NCI-H2196 (cell line): ENCODE results near the gene PAX7.
"Not testable (repeated sequence)": the region's sequence is repeated elsewhere in the genome, so short reads cannot be mapped to it uniquely, and the experiment has no call there.

Experiments
- DNase-seq: peaks from one replicate; lab custom pipeline; 2025; ENCODE audit not compliant: unreplicated experiment; lab: John Stamatoyannopoulos, UW

PAX7 gene

DNA sequence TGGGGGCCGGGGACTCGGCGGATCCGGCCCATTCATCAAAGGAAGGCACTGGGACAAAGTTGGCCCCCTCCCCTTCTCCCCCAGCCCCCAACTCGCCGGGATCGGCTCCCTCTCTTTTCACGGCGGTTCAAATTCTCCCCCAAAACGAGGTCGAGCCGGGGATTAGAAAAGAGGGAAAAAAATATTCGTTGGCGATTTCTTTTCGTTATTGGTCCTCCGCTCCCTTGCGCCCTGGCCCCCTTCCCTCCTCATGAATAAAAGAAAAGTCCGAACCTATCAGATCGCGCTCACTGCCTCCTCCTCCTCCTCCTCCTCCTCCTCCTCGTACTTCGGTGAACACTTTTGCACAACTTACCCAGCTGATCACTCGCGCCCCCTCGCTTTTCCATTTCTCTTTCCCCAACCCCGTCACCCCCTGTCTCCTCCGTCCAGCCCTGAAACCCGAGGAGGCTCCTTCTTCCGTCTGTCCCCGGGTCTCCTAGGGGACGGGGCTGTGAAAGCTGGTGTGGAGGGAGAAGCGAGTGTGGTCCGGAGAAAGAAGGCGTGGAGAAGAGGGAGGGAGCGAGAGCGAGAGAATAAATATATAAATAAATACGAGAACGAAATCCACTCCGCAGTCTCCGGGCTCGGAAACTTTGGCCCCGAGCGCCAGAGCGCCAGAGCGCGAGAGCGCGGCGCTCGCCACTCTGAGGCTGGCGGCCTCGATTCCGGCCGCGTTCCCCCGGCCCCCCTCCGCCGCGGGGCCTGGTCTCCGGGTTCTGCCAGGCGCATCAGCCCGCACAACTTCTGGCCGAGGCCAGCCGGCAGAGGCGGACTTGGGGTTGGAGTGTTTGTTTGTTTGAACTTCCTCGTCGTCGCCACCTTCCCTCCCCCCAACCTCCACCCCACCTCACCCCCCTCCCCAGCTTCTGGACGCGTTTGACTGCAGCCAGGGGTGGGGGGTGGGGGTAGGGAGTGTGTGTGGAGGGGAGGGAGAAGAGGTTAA, at the start of gene PAX7:
Gene PAX7, plus strand, starts transcription at position 336 of the 985 bp plus-strand sequence. CDS start 758 bp downstream, outside the sequence.
- DNase-seq = no peak

DNA sequence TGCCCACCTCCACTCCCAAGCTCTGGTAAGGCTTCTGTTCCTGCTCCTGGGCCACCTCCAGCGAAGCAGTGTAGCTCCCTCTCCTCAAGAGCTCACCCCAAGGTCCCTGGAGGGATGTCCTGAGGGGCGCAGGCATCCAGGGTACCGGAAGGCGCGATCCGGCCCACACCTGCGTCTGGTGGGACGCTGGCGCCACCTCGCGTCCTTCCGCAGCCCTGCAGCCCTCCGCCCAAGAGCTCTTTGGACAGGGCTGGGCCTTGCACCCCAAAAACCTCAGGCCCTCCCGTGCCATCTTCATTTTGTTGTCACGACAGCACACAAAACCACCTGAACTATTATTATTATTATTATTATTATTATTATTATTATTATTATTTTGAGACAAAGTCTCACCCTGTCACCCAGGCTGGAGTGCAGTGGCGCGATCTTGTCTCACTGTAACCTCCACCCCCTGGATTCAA, 49.2 kb upstream of the PAX7 start:
- peak; percentile 46 for DNase-seq

DNA sequence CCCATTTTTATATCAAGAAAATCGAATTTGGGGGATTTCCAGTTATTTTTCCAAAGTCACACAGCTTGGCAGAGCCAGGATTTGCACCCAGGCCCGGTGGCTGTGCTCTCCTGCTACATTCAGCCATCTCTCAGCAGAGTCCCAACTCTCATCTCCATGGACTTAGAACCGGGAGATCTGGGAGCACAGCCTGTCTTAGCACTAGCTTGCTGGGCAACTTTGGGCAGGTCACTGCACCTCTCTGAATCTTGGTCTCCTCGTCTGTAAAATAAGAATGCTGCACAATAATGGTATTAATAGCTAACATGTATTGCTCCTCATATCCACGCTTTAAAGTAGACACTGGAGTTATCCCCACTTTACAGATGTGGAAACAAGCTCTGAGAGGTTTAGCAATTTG, 47.8 kb upstream of the PAX7 start:
- DNase-seq = no peak

DNA sequence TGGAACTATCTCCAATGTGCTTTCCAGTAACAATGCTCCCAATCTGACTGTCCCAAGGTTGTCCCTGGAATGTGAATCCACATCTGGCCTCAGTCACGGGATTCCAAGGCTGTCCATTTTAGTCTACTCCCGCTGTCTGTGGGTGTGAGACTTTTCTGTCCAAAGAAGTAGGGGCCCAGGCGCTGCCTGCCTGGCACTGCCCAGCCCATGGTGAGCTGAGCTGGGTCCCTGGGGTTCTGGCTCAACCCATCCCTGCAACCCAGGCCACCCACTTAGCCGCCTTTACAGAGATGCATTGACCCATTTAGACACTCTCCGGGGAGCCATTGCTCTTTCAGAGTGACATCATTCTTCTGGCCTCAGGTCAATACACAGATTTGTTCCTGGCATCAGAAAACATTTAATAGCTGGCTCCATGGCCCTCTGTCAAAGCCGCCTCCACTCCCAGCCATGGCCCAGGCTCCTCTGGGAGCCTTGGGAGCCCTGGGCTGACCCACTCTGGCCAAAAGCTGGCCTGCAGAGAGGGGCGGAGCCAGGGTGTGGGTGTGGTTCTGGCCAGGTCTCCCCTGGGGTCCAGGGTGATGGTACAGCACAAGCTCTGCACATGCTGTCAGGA, 47.2 kb upstream of the PAX7 start:
- no peak for DNase-seq

DNA sequence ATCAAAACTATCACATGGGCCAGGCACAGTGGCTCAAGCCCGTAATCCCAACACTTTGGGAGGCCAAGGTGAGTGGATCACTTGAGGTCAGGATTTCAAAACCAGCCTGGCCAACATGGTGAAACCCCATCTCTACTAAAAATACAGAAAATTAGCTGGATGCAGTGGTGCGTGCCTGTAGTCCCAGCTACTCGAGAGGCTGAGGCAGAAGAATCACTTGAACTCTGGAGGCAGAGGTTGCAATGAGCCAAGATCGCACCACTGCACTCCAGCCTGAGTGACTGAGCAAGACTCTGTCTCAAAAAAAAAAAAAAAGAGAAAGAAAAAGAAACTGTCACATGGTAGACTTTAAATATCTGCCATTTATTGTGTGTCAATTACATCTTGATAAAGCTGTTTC, 44.6 kb upstream of the PAX7 start:
- DNase-seq = not testable (repeated sequence)

DNA sequence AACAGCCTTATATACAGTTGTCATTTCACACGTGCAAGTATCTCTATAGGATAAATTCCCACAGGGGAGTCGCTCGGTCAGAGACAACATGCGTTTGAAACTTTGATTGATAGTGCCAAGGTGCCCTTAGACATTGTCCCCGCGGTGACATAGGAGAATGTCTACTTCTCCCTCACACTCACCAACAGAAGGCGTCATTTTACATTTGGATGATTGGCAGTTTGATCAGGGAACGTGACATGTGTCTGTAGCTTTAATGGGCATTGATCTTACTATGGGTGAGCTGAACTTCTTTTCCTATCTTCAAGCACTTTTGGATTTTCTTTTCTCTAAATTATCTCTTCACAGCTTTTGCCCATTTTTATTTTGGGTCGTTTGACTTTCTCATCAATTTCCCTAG, 42.6 kb upstream of the PAX7 start:
- no peak for DNase-seq

DNA sequence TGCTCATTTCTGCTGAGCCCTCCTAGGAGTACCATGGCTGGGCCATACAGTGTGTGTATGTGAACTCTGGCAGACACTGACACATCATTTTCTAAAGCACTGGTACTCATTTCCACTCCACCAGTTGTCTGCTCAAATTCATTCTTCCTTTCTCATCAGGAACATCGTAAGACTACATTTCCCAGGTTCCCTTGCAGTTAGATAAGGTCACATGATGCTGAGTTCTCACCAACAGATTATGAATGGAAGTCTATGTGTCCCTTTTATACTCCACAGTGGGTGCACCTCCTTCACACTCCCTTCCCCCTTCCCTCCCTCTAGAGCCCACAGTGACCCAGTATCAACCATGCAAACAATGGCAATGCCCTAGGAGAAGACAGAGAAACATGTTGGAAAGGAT, 38.3 kb upstream of the PAX7 start:
- no peak for DNase-seq

DNA sequence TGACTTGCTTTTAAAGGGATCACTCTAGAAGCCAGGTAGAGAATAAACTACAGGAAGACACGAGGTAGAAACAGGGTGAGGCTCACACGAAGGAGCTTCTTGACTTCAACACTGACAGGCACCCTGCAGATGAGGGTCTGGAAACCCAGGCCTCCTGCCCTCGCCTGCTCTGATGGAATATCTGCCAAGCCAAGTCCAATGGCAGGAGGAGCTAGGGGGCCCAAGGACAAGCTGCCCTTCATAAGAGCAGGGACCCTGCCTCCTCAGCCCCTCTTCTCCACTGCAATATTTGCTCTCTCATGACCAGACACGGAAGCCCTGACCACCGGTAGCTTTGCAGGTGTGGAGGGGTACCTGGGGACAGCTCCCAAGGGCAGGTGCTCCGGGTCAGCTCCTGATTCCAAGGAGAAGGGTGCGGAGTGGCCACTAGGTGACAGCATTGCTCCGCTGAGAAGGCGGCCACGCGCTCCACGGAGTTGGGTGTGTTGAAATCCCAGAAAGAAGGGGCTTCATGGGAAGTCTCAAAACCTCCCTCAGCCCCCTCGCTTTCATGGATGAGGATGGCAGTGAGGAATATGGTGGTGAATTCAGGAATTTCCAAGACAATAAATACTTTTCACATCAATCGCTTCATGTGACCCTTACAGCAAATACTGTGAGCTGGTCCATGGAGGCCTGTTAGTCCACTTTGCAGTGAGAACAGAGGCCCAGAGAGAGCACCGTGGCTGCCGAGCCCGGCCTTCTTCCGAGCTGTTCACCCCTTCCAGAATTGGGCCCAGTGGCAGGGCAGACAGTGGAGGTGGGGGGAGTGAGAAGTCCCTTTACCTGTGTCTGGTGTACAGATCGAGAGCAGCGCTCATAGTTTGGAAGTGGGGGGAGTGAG, 33.2 kb upstream of the PAX7 start:
- DNase-seq = peak; percentile 54

DNA sequence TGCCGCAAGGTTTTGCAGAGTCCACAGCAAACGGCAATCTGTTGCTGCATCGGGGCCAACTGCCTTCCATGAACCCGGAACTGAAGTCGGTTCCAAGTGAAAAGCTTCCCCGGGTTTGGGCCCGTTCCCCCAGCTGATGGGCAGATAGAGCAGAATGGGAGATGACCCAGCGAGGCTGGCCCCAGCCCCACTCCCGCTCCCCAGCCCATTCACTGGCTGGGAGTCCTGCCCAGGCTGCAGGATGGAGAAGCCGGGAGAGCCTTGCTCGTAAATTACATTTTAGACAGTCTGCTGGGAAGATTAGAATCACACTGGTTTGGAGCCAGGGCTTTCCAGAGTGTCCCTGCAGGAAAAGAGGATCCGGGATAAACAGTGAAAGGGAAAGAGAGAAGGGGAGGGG, 31.6 kb upstream of the PAX7 start:
- no peak for DNase-seq

DNA sequence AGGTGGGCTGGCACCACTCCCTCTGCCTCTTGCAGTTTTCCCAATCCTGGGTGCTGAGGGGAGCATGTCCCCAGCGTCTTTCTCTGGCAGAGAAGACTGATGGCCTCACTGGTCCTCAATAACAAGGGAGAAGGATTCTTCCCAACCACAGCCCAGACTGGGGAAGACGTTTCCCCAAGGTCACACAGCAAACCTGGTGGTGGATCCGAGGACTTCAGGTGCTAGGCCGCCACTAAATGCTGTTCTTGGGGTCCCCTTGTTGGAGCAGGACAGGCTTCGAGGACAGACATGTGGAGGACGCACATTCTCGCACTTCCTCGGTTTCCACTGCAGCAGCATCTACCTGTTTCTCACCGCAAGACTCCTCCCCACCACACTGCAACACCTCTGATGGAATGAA, 30.9 kb upstream of the PAX7 start:
- DNase-seq = no peak

DNA sequence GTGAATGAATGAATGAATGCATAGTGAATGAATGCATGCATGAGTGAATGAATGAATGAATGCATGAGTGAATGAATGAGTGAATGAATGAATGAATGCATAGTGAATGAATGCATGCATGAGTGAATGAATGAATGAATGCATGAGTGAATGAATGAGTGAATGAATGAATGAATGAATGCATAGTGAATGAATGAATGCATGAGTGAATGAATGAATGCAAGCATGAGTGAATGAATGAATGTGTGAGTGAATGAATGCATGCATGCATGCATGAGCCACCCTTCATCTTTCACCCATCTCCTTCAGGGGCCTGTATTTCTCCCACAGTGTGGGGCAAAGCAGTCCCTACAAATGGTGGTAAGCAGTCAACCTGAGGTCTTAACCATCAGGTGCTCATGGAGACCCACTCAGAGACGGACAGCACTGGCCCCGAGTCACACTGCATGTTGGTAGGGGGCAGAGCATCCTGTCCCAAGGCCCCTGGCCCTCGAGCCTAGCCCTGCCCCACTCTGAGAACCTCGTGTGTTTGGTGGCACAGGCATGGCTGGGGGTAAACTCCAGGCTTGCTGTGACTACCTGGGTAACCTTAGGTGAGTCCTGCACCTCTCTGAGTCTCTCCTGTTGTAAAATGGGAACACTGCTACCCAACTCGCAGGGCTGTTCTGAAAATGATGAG, 28.0 kb upstream of the PAX7 start:
- DNase-seq = no peak

DNA sequence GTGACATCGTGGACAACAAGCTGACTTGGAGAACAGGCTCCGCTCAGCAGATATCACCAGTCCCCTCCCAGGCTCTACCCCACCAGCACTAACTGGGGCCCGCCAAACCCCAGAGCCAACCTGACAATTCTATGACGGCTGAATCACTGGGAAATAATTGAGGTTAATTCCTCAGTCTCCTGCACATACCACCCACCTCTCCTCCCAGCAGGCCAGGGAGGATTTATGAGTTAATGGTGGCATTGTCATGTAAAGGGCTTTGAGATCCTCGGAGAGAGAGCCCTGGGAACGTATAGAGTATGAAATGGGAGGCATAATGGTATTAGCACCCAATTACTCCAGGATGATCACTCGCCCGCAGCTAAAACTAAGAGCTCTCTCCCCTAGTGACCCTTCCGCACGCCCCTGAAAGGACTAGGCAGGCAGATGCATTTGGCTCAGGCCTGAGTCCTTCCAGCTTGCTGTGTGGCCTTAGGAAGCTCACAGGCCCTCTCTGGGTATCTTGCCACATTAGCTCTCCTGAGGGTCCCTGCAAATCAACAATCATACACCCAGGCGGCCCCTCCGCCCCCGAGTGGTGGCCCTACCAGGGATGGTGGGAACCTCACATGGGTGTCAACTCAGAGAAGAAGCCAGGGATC, 27.3 kb upstream of the PAX7 start:
- no peak for DNase-seq

DNA sequence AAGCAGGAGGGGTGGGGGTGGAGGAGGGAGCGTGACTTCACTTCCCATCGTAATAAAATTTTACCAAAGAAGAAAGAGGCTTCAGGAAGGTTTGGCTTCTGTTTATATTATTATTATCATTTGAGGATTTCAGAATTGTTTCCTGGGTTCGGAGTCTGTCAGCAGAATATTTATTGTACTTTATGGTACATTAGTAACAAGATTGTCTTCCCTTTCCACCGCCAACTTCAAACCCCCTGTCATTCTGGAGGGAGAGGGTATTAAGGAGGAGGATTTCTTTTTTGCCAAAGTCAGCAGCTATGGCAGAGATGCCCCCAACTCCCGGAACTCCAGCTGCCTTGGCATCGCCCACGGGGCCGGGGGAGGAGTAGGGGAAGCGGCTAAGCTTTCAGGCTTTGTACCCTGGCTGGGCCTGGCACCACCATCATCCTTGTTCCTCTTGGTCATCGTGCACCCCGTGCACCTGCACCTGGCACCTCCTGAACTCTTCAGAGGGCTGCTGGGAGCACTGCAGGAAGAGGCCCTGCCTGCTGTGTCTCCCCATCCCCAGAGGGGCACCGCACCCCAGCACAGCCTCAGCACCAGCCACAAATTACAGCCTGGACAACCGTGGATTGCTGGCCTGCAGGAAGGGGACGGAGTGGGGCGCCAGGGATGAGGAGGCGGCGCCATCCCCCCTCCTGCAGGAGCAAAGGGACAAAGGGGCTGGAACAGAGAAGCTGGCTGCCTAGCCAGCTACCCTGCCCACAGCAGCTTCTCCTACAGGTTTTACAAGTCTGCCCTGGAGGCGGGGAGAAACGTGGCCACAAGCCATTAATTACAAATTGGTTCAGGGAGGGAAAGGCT, 24.0 kb upstream of the PAX7 start:
- peak; percentile 8 for DNase-seq

DNA sequence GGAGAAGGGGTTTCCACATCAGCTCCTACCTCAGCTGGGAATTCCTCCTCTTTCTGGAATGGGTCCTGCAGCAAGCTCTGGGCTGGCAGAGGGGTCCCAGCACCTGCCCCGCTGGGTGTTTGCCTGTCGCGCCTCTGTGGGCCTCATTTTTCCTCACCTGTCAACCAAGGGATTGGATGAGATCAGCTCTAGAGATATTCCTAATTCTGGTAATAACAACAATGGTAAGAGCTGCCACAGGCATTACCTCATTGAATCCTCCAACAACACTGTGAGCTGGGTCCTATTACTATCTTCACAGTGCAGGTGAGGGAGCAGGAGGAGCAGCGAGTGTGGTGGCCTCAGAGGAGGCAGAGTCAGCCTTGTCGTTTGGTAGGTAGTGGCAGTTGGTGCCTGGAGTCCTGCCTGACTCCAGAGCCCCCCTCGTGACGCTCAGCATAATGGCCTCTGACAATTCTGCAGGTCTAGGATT, 23.3 kb upstream of the PAX7 start:
- DNase-seq = peak; percentile 7

DNA sequence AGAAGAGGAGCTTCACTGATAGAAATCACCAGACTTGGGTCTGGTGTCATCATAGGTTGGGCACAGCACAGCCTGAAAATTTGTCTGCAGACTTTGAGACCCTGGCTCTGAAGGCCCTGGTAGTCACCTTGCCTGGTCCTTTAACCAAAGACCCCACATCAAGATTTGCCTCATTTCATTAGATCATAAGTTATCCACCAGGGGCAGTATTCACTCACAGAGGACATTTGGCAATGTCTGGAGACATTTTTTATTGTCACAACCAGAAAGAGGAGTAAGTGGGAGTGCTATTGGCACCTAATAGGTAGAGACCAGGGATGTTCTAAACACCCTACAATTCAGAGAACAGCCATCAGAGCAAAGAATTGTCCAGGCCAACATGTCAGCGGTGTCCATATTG, 22.1 kb upstream of the PAX7 start:
- DNase-seq = no peak

DNA sequence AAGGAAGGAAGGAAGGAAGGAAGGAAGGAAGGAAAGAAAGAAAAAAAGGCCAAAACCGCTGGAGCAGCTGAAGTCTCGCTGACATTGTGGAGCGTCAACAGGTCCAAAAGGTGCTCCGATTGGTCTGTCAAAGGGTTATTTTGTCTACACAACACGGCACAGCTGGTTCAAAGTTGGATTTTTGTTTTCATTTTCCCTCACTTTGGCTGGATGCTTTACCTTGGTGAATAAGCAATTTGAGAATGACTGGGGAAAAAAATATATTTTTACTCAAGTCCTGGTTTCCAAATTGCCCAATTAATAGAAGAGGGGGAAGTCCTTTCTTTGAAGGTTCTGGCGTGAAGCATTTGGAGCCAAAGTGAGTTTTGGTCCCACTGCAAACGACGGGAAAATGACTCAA, 19.3 kb upstream of the PAX7 start:
- DNase-seq = no peak

DNA sequence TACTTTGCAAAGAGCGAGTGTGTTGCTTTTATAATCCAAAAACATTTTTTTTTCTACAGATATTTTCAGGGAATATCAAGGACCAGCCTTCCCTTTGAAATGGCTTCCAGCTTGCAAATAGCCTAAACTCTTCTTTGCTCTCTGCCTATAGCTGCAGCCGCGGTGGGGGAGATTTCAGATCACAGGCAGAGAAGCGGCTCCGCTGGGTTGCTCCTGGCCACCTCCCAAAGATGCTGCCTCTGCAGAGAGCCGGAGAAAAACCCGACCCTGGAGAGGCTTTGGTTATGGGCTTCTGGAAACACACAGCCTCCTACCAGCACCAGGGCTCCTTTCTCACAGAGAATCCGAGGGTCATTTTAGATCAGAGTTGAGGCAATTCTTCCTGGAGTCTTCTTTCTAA, 18.6 kb upstream of the PAX7 start:
- no peak for DNase-seq

DNA sequence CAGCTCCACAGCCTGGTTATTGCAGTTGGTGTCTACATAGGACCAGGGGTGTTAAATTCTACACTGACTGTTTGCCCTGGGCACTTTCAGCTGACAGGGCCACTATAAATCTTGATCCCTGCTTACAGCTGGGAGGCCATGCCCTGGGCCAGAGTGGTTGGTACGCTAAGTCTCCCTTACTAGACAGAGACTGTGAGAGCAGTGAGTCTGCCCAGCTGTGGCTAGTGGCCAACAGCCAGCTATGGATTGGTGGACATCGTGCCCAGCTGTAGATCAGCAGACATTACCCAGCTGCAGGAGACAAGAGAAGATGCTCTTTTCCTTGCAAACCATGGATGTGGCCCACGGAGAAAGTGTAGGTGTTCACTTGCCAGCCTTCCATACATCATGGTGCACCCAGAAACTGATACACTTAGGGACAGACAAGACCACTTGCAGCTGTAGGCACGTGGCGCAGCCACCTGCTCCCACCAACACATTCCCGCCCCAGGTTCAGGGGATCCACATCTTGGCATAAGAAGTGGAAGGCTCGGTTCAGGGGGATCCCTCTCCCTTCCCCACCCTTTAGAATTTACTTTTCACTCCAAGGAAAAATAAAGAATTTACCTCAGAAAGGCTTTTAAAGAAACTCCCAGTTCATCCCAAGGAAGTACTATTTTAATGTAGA, 16.4 kb upstream of the PAX7 start:
- DNase-seq = no peak
